Glutamatergic neuron (in vitro differentiated cells): ENCODE data around the gene IL21R. TPM values are rescaled to one million over a fixed set of nuclear protein-coding genes. Genes with fewer than 3 reads are reported as not detected.
"Not testable (repeated sequence)": the region's sequence is repeated elsewhere in the genome, so short reads cannot be mapped to it uniquely, and the experiment has no call there.

ENCODE experiments used
- DNase-seq: peaks from one replicate; pipeline ENCODE4 v3.0.0; 2022
- H3K27ac Mint-ChIP-seq: one replicate; pipeline ENCODE4 v1.8.0; 2020; ENCODE audit warnings: mild to moderate bottlenecking, mixed read lengths, inconsistent platforms; ENCODE audit not compliant: unreplicated experiment
- H3K27me3 Mint-ChIP-seq: one replicate; pipeline ENCODE4 v1.8.0; 2020; ENCODE audit warnings: mild to moderate bottlenecking, moderate library complexity, mixed read lengths, inconsistent platforms; ENCODE audit not compliant: unreplicated experiment
- H3K36me3 Mint-ChIP-seq: one replicate; pipeline ENCODE4 v1.8.0; 2020; ENCODE audit warnings: mild to moderate bottlenecking, mixed read lengths, inconsistent platforms; ENCODE audit not compliant: unreplicated experiment
- H3K4me1 Mint-ChIP-seq: one replicate; pipeline ENCODE4 v1.8.0; 2020; ENCODE audit warnings: mild to moderate bottlenecking, low read depth, mixed read lengths, inconsistent platforms; ENCODE audit not compliant: unreplicated experiment
- H3K4me3 Mint-ChIP-seq: one replicate; pipeline ENCODE4 v1.8.0; 2020; ENCODE audit warnings: mild to moderate bottlenecking, mixed read lengths, inconsistent platforms; ENCODE audit not compliant: unreplicated experiment
- H3K9me3 Mint-ChIP-seq: one replicate; pipeline ENCODE4 v1.8.0; 2020; ENCODE audit warnings: mild to moderate bottlenecking, moderate library complexity, mixed read lengths, inconsistent platforms; ENCODE audit not compliant: unreplicated experiment
- total RNA-seq: library from RNA; stranded (reverse); fragmentation: NEBNext Ultra II Directional; extraction: Animal tissue kit (Norgen Biotek cat#: 25700); gene quantifications from one replicate; pipeline ENCODE4 v1.2.1, GENCODE V29; 2021; ENCODE audit not compliant: unreplicated experiment
- TF ChIP-seq, protein P1 (sequence below): fragments of 200-600 bp; sonication (generic); IDR thresholded peaks from one replicate; pipeline ENCODE4 v1.5.0; 2021; ENCODE audit not compliant: partially characterized antibody, unreplicated experiment

The IL21R gene
- total RNA-seq, 1 donor from 2014 or later, result 0.86 TPM

DNA sequence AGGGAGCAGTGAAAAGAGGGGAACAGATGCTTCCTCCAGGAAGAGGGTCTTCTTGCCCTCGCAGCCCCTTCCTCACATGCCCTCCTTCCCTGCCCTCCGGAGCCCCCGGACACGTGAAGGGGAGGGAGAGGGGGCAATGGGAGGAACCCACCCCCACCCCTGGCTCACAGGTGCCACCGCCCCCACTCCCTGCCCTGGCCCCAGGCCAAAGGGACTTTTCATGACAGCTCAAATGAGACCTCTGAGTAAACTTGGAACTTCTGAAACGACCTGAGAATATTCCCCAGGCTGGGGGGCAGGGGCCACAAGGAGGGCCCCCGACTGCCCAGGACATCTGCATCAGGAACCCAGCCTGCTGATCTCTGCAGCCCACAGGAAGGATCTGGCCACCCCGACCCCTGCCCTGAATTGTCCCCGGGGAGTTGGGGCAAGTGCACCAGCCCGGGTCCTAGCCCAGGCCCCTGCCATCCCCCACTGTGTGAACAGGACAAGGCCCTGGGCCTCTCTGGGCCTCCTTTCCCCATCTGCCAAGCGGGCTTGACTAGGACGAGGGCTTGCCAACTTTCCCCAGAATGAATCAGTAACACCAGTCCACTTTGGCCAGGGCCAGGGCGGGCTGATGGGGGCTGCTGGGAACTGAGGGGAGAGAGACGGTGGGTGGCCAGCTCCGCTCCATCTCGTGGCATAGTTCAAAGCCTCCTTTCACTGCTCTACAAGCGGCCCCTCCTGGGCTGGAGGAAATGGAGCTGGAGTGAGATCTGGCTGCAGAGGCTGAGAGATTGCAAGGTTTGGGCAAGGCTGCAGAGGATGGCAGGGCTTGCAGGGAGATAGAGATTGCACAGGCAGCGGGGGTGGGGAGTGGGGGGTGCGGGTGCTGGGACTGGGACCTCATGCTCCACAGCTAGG, 3.8 kb downstream of the IL21R start:
- no peak for DNase-seq
- Mint-ChIP-seq H3K27me3 (peaks cover 10% of the 10 kb centered on the region), H3K4me3 (no peak overlapping the region), H3K9me3 (peaks cover 8% of the 10 kb centered on the region), H3K4me1 (peaks cover 12% of the 10 kb centered on the region), H3K27ac (no peak overlapping the region), H3K36me3 (no peaks in the 10 kb centered on the region)
- TF ChIP-seq, protein P1, sequence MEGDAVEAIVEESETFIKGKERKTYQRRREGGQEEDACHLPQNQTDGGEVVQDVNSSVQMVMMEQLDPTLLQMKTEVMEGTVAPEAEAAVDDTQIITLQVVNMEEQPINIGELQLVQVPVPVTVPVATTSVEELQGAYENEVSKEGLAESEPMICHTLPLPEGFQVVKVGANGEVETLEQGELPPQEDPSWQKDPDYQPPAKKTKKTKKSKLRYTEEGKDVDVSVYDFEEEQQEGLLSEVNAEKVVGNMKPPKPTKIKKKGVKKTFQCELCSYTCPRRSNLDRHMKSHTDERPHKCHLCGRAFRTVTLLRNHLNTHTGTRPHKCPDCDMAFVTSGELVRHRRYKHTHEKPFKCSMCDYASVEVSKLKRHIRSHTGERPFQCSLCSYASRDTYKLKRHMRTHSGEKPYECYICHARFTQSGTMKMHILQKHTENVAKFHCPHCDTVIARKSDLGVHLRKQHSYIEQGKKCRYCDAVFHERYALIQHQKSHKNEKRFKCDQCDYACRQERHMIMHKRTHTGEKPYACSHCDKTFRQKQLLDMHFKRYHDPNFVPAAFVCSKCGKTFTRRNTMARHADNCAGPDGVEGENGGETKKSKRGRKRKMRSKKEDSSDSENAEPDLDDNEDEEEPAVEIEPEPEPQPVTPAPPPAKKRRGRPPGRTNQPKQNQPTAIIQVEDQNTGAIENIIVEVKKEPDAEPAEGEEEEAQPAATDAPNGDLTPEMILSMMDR, result no peak

DNA sequence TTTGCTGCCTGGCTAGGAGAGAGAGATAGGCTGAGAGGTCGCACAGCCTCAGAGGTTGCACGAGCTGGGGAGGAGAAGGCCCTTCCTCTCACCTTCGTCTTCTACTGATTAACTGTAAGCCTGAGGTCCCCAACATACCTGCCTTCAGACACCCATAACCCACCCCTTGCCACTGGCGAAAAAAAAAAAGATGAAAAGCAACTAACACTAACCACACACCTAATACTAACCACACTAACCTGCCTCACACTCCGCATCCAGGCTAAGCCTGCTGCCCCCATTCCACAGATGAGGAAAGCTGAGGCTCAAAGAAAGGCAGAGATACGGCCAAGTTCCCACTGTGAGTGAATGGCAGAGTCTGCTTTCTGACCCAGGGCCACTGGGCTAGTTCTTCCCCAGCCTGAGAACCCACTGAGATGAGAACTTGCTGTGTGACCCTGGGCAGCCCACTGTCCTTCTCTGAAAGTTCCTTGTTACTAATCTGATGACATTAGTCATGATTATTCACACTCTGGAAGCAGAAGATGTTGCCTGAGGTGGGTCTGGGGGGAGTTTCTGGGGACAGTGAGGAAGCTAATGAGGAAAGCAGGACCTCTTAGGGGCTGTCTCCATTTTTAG, 4.6 kb downstream of the IL21R start:
- Mint-ChIP-seq H3K27me3 (peaks cover 10% of the 10 kb centered on the region), H3K36me3 (no peaks in the 10 kb centered on the region), H3K4me3 (no peak overlapping the region), H3K4me1 (peaks cover 12% of the 10 kb centered on the region), H3K27ac (no peak overlapping the region), H3K9me3 (peaks cover 8% of the 10 kb centered on the region)
- DNase-seq, result no peak
- TF ChIP-seq, protein P1, result no peak

DNA sequence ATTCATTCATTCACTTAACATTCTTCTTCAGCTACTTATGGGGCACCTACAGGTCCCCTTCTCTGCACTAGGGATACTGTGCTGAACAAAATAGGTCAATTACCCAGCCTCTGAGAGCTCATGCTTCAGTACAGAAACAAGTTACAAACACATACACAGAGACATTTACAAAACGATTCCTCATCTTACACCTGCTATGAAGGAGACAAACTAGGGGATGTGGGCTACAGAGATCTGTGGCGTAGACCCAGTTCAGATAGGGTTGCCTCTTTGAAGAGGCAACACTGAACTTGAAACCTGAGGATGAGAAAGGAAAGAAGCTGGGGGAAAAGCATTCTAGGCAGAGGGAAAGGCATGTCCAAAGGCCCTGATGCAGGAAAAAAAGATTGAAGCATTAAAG, 5.2 kb downstream of the IL21R start:
- H3K4me1 Mint-ChIP-seq, result peaks cover 11% of the 10 kb centered on the region
- DNase-seq, result no peak
- TF ChIP-seq, protein P1, result no peak
- H3K9me3 Mint-ChIP-seq, result peaks cover 7% of the 10 kb centered on the region
- no peak overlapping the region for H3K4me3 Mint-ChIP-seq
- no peaks in the 10 kb centered on the region for H3K36me3 Mint-ChIP-seq
- no peak overlapping the region for H3K27ac Mint-ChIP-seq
- peaks cover 9% of the 10 kb centered on the region for H3K27me3 Mint-ChIP-seq

DNA sequence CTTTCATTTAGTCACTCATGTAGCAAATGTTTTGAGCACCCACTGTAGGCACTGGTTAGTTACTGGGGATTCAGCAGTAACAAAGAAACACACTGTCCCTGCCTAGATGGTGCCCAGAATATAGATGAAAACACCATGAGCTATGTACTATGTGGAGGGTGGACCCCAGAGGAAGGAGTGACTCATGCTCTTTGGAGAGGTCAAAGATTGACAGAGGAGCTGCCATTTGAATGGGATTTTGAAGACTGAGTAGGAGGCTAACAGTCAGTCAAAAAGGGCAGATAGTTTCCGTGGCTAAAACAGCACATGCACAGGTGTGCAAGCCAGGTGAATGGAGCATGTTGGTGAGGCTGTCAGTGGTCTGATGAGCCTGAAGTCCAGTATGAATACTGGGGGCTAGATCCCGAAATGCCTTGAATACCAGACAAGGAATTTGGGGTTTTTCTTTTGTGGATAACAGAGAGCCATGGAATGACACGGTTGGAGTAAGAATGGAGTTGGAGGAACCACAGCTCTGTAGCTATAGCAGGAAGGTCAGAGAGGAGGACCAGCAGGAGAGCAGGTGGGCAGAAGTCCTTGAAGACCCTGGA, 6.1 kb downstream of the IL21R start:
- peaks cover 1% of the 10 kb centered on the region for H3K4me1 Mint-ChIP-seq
- DNase-seq, result no peak
- peaks cover 3% of the 10 kb centered on the region for H3K9me3 Mint-ChIP-seq
- no peaks in the 10 kb centered on the region for H3K36me3 Mint-ChIP-seq
- H3K4me3 Mint-ChIP-seq, result no peak overlapping the region
- no peak overlapping the region for H3K27ac Mint-ChIP-seq
- TF ChIP-seq, protein P1, result no peak
- H3K27me3 Mint-ChIP-seq, result peaks cover 6% of the 10 kb centered on the region

DNA sequence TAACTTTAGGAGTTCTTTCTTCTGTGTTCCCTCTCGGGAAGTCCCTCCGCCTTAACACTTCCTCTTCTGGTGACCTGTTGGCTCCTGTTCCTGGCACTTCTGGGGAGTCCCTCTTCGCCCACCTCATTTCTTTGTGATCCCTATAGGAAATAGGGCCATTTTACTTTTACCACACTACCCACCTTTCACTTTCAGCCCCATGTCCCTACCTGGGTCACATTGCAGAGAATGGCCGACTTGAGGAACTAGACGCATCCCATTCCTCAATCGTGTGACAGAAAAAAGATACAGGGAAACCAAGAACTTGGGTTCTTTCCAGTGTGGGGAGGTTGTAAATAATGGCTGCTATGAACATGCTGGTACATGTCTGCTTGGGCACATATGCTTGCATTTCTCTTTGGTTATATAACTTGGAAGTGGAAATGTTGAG, 6.6 kb downstream of the IL21R start:
- H3K4me1 Mint-ChIP-seq, result no peaks in the 10 kb centered on the region
- TF ChIP-seq, protein P1, result no peak
- H3K27me3 Mint-ChIP-seq, result peaks cover 3% of the 10 kb centered on the region
- no peak for DNase-seq
- H3K9me3 Mint-ChIP-seq, result no peaks in the 10 kb centered on the region
- H3K36me3 Mint-ChIP-seq, result no peaks in the 10 kb centered on the region
- no peak overlapping the region for H3K27ac Mint-ChIP-seq
- no peak overlapping the region for H3K4me3 Mint-ChIP-seq

DNA sequence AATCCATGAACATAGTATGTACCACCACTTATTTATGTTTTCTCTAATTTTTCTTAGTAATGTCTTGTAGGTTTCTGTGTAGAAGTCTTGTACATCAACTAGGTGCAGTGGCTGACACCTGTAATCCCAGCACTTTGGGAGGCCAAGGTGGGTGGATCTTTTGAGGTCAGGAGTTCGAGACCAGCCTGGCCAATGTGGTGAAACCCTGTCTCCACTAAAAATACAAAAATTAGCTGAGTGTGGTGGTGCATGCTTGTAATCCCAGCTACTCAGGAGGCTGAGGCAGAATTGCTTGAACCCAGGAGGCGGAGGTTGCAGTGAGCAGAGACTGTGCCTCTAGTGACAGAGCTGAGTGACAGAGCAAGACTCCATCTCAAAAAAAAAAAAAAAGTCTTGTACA, 8.0 kb downstream of the IL21R start:
- not testable (repeated sequence) for H3K36me3 Mint-ChIP-seq, H3K27ac Mint-ChIP-seq, DNase-seq, H3K4me1 Mint-ChIP-seq, H3K9me3 Mint-ChIP-seq, H3K27me3 Mint-ChIP-seq, H3K4me3 Mint-ChIP-seq
